Measurements from ENCODE around the gene PCYT1B. TPM values are rescaled to one million over a fixed set of nuclear protein-coding genes. Genes with fewer than 3 reads are reported as not detected.
"Not testable (repeated sequence)": the region's sequence is repeated elsewhere in the genome, so short reads cannot be mapped to it uniquely, and the experiment has no call there.

PCYT1B gene
- total and polyA plus RNA-seq, 9 donors = 1.3 to 4.8 (median 2.4) TPM

- Histone ChIP-seq H3K9me3 (no peaks in the 10 kb centered on the region), H3K4me1 (ENCODE audit: insufficient read depth) (no peaks in the 10 kb centered on the region), H3K36me3 (no peaks in the 10 kb centered on the region), H3K27me3 (no peaks in the 10 kb centered on the region), H3K27ac (no peak overlapping the region), H3K4me3 (no peak overlapping the region)
- peak in 1 of 5 donors; percentile 25 for DNase-seq
- WGBS, 3 donors = 21 to 25% (median 24%) methylated on average over 1 of the region's 1 CpG
- intact Hi-C loops (cut with DNase I) = no loop called here
- no peak for TF ChIP-seq CTCF (IDR thresholded peaks at IDR 0.05)
- TF ChIP-seq POLR2A (IDR thresholded peaks at IDR 0.05) = no peak
- no peak for TF ChIP-seq EP300 (IDR thresholded peaks at IDR 0.05)
Observed at GRCh38 chrX:24610516-24610915, 36.6 kb downstream of the PCYT1B start.

DNA sequence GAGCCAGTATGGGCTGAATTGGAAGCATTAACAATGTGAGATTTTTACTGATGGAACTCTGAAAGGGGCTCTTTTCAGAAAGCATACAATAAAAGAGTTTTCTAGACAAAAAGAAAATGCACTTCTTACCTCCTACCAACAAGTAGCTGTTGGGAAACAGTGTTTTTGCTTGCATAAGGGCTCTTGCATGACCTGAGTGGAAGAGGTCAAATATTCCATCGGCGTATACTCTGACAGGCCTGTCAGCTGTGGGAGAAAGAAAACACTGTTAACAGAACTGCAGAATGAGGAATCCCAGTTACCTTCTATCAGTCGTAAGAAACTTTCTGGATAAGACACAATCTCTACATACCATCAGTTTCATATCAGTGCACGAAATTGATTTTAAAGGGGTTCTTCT is 39.5 kb downstream of the PCYT1B start:
- H3K4me1 ChIP-seq (ENCODE audit: insufficient read depth) = no peaks in the 10 kb centered on the region
- intact Hi-C loops (cut with DNase I) = no loop called here
- 47 to 64% (median 56%) methylated on average over 4 of the region's 4 CpGs for WGBS, 3 donors

GRCh38 chrX:24605941-24606340 is 41.2 kb downstream of the PCYT1B start:
- H3K4me3 ChIP-seq; H3K27ac ChIP-seq; intact Hi-C loops (cut with DNase I); DNase-seq; H3K4me1 ChIP-seq (ENCODE audit: insufficient read depth); H3K36me3 ChIP-seq; H3K9me3 ChIP-seq; H3K27me3 ChIP-seq: not testable (repeated sequence)
- WGBS, 3 donors = 77 to 87% (median 84%) methylated on average over 3 of the region's 3 CpGs

More for the DNA sequence above, 39.5 kb downstream of the PCYT1B start:
- Histone ChIP-seq H3K9me3 (no peaks in the 10 kb centered on the region), H3K27ac (no peak overlapping the region), H3K4me3 (no peak overlapping the region), H3K27me3 (no peaks in the 10 kb centered on the region), H3K36me3 (no peaks in the 10 kb centered on the region)
- DNase-seq = no peak
- TF ChIP-seq POLR2A (IDR thresholded peaks at IDR 0.05) (no peak), EP300 (IDR thresholded peaks at IDR 0.05) (no peak), CTCF (IDR thresholded peaks at IDR 0.05) (no peak)

DNA sequence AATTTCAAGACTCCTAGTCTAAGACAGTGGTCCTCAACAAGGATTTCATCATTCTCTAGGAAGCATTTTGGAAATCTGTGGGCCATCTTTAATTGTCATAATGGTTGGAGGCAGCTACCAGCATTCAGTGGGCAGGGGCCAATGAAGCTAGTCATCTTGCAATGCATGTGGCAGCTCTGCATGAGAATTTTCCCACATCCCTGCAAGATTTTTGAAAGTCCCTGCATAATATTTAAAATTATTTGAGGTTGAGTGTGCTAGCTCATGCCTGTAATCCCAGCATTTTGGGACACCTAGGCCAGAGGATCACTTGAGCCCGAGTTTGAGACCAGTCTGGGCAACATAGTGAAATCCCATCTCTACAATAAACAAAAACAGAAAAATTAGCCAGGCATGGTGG is 44.0 kb downstream of the PCYT1B start:
- intact Hi-C loops (cut with DNase I) = no loop called here
- DNase-seq = no peak
- H3K4me3 ChIP-seq = no peak overlapping the region
- no peak for TF ChIP-seq POLR2A (IDR thresholded peaks at IDR 0.05)
- TF ChIP-seq CTCF (IDR thresholded peaks at IDR 0.05) = no peak
- TF ChIP-seq EP300 (IDR thresholded peaks at IDR 0.05) = no peak
- no peaks in the 10 kb centered on the region for H3K9me3 ChIP-seq
- H3K36me3 ChIP-seq = no peaks in the 10 kb centered on the region
- H3K4me1 ChIP-seq (ENCODE audit: insufficient read depth) = no peaks in the 10 kb centered on the region
- no peak overlapping the region for H3K27ac ChIP-seq
- 46 to 63% (median 51%) methylated on average over 1 of the region's 1 CpG for WGBS, 3 donors
- no peaks in the 10 kb centered on the region for H3K27me3 ChIP-seq

DNA sequence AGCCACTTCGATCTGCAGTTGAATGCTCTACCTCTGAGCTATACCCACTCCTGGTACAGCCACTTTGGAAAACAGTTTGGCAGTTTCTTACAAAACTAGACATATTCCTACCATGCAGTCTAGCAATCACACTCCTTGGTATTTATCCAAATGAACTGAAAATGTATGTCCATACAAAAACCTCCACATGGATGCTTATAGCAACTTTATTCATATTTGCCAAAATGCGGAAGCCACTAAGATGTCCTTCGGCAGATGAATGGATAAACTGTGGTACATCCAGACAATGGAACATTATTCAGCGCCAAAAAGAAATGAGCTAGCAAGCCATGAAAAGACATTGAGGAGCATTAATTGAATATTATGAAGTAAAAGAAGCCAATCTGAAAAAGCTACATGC is 45.3 kb downstream of the PCYT1B start:
- intact Hi-C loops (cut with DNase I) = no loop called here
- 71 to 91% (median 80%) methylated on average over 4 of the region's 4 CpGs for WGBS, 3 donors
- Histone ChIP-seq H3K36me3 (no peaks in the 10 kb centered on the region), H3K4me1 (ENCODE audit: insufficient read depth) (no peaks in the 10 kb centered on the region), H3K9me3 (no peaks in the 10 kb centered on the region), H3K27me3 (no peaks in the 10 kb centered on the region), H3K4me3 (no peak overlapping the region), H3K27ac (no peak overlapping the region)
- DNase-seq = no peak
- no peak for TF ChIP-seq EP300 (IDR thresholded peaks at IDR 0.05)

DNA sequence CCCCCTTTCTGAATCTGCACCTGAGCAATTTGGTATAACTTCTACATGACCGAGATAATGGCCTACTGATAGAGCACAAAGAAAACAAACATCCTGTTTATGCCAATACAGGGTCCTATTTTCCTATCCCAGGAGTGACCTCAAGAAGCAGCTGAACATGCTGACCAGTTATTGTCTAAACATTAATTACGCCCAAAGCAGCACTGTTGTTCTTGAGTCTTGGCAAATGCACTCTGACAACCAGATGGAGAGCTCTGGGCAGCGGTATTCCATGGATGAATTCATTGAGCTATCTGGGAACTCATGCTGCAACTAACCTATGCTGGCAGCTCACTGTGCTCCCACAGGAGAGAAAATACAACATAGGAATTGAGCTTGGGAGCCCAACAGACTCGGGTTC is 52.6 kb downstream of the PCYT1B start:
- Histone ChIP-seq H3K4me1 (ENCODE audit: insufficient read depth) (no peaks in the 10 kb centered on the region), H3K27ac (no peak overlapping the region), H3K36me3 (no peaks in the 10 kb centered on the region), H3K9me3 (no peaks in the 10 kb centered on the region), H3K27me3 (no peaks in the 10 kb centered on the region), H3K4me3 (no peak overlapping the region)
- DNase-seq = no peak
- TF ChIP-seq POLR2A (IDR thresholded peaks at IDR 0.05) = no peak
- TF ChIP-seq CTCF (IDR thresholded peaks at IDR 0.05) = no peak
- TF ChIP-seq EP300 (IDR thresholded peaks at IDR 0.05) = no peak
- 64 to 70% (median 70%) methylated on average over 4 of the region's 4 CpGs for WGBS, 3 donors
- intact Hi-C loops (cut with DNase I) = no loop called here

Data from ovary (tissue), 9 donors.